ENCODE measurements around the gene AACS.
A peak's percentile ranks its signal among the peaks of the same experiment; 100 is the strongest.
"Not testable (repeated sequence)": the region's sequence is repeated elsewhere in the genome, so short reads cannot be mapped to it uniquely, and the experiment has no call there.

Gene AACS

DNA sequence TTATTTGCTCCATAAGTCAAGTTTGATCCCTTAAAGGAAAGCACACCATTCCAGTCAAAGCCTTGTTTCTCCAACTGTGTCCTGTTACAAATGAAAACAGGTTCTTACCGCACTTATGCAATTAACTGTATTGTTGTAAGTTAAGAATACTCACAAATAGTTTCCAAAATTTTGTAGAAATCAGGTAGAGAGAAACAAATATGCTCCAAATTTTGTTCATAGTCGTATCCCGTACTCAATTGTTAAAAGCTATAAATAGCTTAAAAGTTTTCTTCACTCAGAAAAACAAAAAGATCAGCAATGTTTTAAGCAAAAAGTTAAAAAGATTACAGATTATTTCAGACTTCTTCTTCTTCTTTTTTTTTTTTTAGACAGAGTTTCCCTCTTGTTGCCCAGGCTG lies 4.0 kb upstream of the AACS start:
- H3K4me3 ChIP-seq (ENCODE audit: low read depth, low read length), result no peak overlapping the region
- no peaks in the 10 kb centered on the region for H3K9me3 ChIP-seq (ENCODE audit: control insufficient read depth, insufficient read depth, low read depth, low read length)
- no peak overlapping the region for H3K27ac ChIP-seq (ENCODE audit: extremely low read depth, low read depth, low read length)
- POLR2A ChIA-PET, result no interaction called here
- H3K4me1 ChIP-seq (ENCODE audit: control insufficient read depth, insufficient read depth, low read length), result 0 out of 2 replicates have a peak, but pooled peaks cover 6% of the 10 kb centered on the region
- H3K36me3 ChIP-seq (ENCODE audit: control insufficient read depth in 2 of 2, insufficient read depth in 1 of 2, low read length in 2 of 2), result no peaks in the 10 kb centered on the region; a peak in 1 of 3 replicates
- CTCF ChIA-PET, result interaction anchor here (1.0 kb wide), 1 partner anchor 120 kb away, joined by 3 read pairs; no protein-coding TSS in a partner anchor
- peak; percentile 93 for TF ChIP-seq SETDB1 (IDR thresholded peaks at IDR 0.05; ENCODE audit: insufficient read length, low read length)
- TF ChIP-seq SP3 (tag by site-specific recombination; IDR thresholded peaks at IDR 0.05), result no peak
- no peak for TF ChIP-seq ZNF140 (tag by site-specific recombination; IDR thresholded peaks at IDR 0.05)
- TF ChIP-seq, protein P1, sequence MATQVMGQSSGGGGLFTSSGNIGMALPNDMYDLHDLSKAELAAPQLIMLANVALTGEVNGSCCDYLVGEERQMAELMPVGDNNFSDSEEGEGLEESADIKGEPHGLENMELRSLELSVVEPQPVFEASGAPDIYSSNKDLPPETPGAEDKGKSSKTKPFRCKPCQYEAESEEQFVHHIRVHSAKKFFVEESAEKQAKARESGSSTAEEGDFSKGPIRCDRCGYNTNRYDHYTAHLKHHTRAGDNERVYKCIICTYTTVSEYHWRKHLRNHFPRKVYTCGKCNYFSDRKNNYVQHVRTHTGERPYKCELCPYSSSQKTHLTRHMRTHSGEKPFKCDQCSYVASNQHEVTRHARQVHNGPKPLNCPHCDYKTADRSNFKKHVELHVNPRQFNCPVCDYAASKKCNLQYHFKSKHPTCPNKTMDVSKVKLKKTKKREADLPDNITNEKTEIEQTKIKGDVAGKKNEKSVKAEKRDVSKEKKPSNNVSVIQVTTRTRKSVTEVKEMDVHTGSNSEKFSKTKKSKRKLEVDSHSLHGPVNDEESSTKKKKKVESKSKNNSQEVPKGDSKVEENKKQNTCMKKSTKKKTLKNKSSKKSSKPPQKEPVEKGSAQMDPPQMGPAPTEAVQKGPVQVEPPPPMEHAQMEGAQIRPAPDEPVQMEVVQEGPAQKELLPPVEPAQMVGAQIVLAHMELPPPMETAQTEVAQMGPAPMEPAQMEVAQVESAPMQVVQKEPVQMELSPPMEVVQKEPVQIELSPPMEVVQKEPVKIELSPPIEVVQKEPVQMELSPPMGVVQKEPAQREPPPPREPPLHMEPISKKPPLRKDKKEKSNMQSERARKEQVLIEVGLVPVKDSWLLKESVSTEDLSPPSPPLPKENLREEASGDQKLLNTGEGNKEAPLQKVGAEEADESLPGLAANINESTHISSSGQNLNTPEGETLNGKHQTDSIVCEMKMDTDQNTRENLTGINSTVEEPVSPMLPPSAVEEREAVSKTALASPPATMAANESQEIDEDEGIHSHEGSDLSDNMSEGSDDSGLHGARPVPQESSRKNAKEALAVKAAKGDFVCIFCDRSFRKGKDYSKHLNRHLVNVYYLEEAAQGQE (tag by site-specific recombination; IDR thresholded peaks at IDR 0.05), result no peak
- no peak for TF ChIP-seq REPIN1 (tag by site-specific recombination; IDR thresholded peaks at IDR 0.05; ENCODE audit: low read depth)
- TF ChIP-seq ZNF560 (tag by site-specific recombination; IDR thresholded peaks at IDR 0.05; ENCODE audit: borderline replicate concordance), result no peak
- TF ChIP-seq ZNF785 (tag by site-specific recombination; IDR thresholded peaks at IDR 0.05), result no peak
- TF ChIP-seq YY2 (tag by site-specific recombination; IDR thresholded peaks at IDR 0.05), result no peak
- TF ChIP-seq, protein P2, sequence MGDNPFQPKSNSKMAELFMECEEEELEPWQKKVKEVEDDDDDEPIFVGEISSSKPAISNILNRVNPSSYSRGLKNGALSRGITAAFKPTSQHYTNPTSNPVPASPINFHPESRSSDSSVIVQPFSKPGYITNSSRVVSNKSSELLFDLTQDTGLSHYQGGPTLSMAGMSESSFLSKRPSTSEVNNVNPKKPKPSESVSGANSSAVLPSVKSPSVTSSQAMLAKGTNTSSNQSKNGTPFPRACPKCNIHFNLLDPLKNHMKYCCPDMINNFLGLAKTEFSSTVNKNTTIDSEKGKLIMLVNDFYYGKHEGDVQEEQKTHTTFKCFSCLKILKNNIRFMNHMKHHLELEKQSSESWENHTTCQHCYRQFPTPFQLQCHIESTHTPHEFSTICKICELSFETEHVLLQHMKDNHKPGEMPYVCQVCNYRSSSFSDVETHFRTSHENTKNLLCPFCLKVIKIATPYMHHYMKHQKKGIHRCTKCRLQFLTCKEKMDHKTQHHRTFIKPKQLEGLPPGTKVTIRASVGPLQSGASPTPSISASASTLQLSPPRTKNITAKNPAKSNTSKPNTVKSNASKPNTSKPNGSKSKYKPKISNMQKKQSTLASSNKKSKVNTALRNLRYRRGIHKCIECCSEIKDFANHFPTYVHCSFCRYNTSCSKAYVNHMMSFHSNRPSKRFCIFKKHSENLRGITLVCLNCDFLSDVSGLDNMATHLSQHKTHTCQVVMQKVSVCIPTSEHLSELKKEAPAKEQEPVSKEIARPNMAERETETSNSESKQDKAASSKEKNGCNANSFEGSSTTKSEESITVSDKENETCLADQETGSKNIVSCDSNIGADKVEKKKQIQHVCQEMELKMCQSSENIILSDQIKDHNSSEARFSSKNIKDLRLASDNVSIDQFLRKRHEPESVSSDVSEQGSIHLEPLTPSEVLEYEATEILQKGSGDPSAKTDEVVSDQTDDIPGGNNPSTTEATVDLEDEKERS (tag by site-specific recombination; IDR thresholded peaks at IDR 0.05), result no peak
- no peak for TF ChIP-seq ZNF24 (tag by site-specific recombination; IDR thresholded peaks at IDR 0.05)
- TF ChIP-seq ZNF2 (tag by site-specific recombination; IDR thresholded peaks at IDR 0.05), result no peak
- no peak for TF ChIP-seq ZNF157 (tag by site-specific recombination; IDR thresholded peaks at IDR 0.05)
- no peak for TF ChIP-seq ZNF146 (tag by site-specific recombination; IDR thresholded peaks at IDR 0.05)
- no peak for TF ChIP-seq ZSCAN16 (tag by site-specific recombination; IDR thresholded peaks at IDR 0.05)
- 0 out of 2 replicates have a peak, but pooled peaks have one; percentile 33 for TF ChIP-seq ZNF626 (tag by site-specific recombination; IDR thresholded peaks at IDR 0.05)
- peak; percentile 53 for TF ChIP-seq ZNF529 (tag by site-specific recombination; IDR thresholded peaks at IDR 0.05; ENCODE audit: insufficient replicate concordance)
- TF ChIP-seq EGR2 (tag by site-specific recombination; IDR thresholded peaks at IDR 0.05; ENCODE audit: low read depth), result no peak
- TF ChIP-seq OSR2 (tag by site-specific recombination; IDR thresholded peaks at IDR 0.05), result no peak

DNA sequence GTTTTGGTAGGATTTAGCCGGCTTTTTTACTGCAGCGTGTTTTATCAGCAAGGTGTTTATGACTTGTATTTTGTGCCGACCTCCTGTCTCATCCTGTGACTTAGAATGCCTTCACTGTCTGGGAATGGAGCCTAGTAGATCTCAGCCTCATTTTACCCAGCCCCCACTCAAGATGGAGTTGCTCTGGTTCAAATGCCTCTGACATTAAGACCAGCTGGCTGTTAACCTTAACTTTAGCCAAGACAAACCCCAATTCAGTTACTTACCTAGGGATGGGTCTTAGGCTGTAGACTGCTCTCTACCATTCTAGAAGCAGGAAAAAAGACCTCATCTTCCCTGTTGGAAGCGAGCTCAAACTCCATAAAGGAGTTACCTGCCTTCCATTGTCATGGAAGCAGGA lies 1.7 kb upstream of the AACS start:
- POLR2A ChIA-PET, result interaction anchor here (1.9 kb wide), 1 partner anchor 14 kb away, joined by 23 read pairs; no protein-coding TSS in a partner anchor
- not testable (repeated sequence) for H3K36me3 ChIP-seq (ENCODE audit: control insufficient read depth in 2 of 2, insufficient read depth in 1 of 2, low read length in 2 of 2); H3K27ac ChIP-seq (ENCODE audit: extremely low read depth, low read depth, low read length); H3K4me3 ChIP-seq (ENCODE audit: low read depth, low read length); H3K4me1 ChIP-seq (ENCODE audit: control insufficient read depth, insufficient read depth, low read length); H3K9me3 ChIP-seq (ENCODE audit: control insufficient read depth, insufficient read depth, low read depth, low read length)
- CTCF ChIA-PET, result interaction anchor here (0.7 kb wide), 1 partner anchor 41 kb away, joined by 4 read pairs; no protein-coding TSS in a partner anchor
